ENCODE data around the gene CNTN2. TPM values are rescaled to one million over a fixed set of nuclear protein-coding genes. Genes with fewer than 3 reads are reported as not detected.

CNTN2 gene
- polyA plus RNA-seq, 1 donor (not counting 4 experiments of a cell fraction or from before 2014, with no cell fraction given): not detected

- no peak overlapping the region for H3K4me3 ChIP-seq (ENCODE audit: control insufficient read depth in 2 of 3, extremely low read depth in 1 of 3, insufficient read depth in 2 of 3, low read depth in 1 of 3, low read length in 3 of 3)
- H3K27me3 ChIP-seq (ENCODE audit: control insufficient read depth, extremely low read depth, insufficient read depth, low read length): no peaks in the 10 kb centered on the region
- peaks cover 2% of the 10 kb centered on the region for H3K79me2 ChIP-seq (ENCODE audit: control insufficient read depth, insufficient read depth, low read length)
- no peak for FAIRE-seq
- no peaks in the 10 kb centered on the region for H4K20me1 ChIP-seq (ENCODE audit: control insufficient read depth, extremely low read depth, insufficient read depth, low read length)
- no peaks in the 10 kb centered on the region for H3K9me1 ChIP-seq (ENCODE audit: control insufficient read depth, extremely low read depth, insufficient read depth, low read length)
- no peaks in the 10 kb centered on the region for H3K9me3 ChIP-seq (ENCODE audit: control insufficient read depth, low read depth, low read length)
- H3K27ac ChIP-seq (ENCODE audit: control insufficient read depth, insufficient read depth, low read length): no peak overlapping the region
- H3K9ac ChIP-seq (ENCODE audit: control insufficient read depth, extremely low read depth, insufficient read depth, low read length): no peak overlapping the region
- H3K4me2 ChIP-seq (ENCODE audit: control insufficient read depth, extremely low read depth, insufficient read depth, low read depth, low read length): no peak overlapping the region
- dilution Hi-C loops (cut with MboI; ENCODE audit: extremely low pct_ligation_motif_present, low sequenced_read_pairs): no loop called here
- TF ChIP-seq CTCF (optimal IDR thresholded peaks at IDR 0.05 in 1 of 3, IDR thresholded peaks at IDR 0.05 in 1 of 3, conservative IDR thresholded peaks at IDR 0.05 in 1 of 3; ENCODE audit: extremely low read depth in 1 of 3, insufficient read depth in 2 of 3, low read length in 3 of 3): no peak
- no peak for TF ChIP-seq EZH2 (IDR thresholded peaks at IDR 0.05; ENCODE audit: low read length)
- H2AFZ ChIP-seq (ENCODE audit: control insufficient read depth, low read length): no peak overlapping the region
- H3K4me1 ChIP-seq (ENCODE audit: control insufficient read depth, extremely low read depth, insufficient read depth, low read length): no peaks in the 10 kb centered on the region
- DNase-seq (ENCODE audit: low read depth, low spot score): no peak
- peaks cover 2 to 11% of the 10 kb centered on the region in 2 experiments for H3K36me3 ChIP-seq (ENCODE audit: control insufficient read depth in 2 of 2, extremely low read depth in 1 of 2, insufficient read depth in 2 of 2, low read length in 2 of 2)
Measured at GRCh38 chr1:205109269-205109668, 66.3 kb downstream of the CNTN2 start.

- dilution Hi-C loops (cut with MboI; ENCODE audit: extremely low pct_ligation_motif_present, low sequenced_read_pairs): no loop called here
- FAIRE-seq (no peak), DNase-seq (ENCODE audit: low read depth, low spot score) (no peak)
- Histone ChIP-seq H3K79me2 (ENCODE audit: control insufficient read depth, insufficient read depth, low read length) (peaks cover 2% of the 10 kb centered on the region), H3K9me1 (ENCODE audit: control insufficient read depth, extremely low read depth, insufficient read depth, low read length) (no peaks in the 10 kb centered on the region), H3K9me3 (ENCODE audit: control insufficient read depth, low read depth, low read length) (no peaks in the 10 kb centered on the region), H3K9ac (ENCODE audit: control insufficient read depth, extremely low read depth, insufficient read depth, low read length) (no peak overlapping the region), H3K4me3 (ENCODE audit: control insufficient read depth in 2 of 3, extremely low read depth in 1 of 3, insufficient read depth in 2 of 3, low read depth in 1 of 3, low read length in 3 of 3) (no peak overlapping the region), H3K4me2 (ENCODE audit: control insufficient read depth, extremely low read depth, insufficient read depth, low read depth, low read length) (no peak overlapping the region), H4K20me1 (ENCODE audit: control insufficient read depth, extremely low read depth, insufficient read depth, low read length) (no peaks in the 10 kb centered on the region), H3K36me3 (ENCODE audit: control insufficient read depth in 2 of 2, extremely low read depth in 1 of 2, insufficient read depth in 2 of 2, low read length in 2 of 2) (peaks cover 0 to 11% of the 10 kb centered on the region in 2 experiments), H3K27me3 (ENCODE audit: control insufficient read depth, extremely low read depth, insufficient read depth, low read length) (no peaks in the 10 kb centered on the region), H3K4me1 (ENCODE audit: control insufficient read depth, extremely low read depth, insufficient read depth, low read length) (no peaks in the 10 kb centered on the region), H2AFZ (ENCODE audit: control insufficient read depth, low read length) (no peak overlapping the region), H3K27ac (ENCODE audit: control insufficient read depth, insufficient read depth, low read length) (no peak overlapping the region)
- TF ChIP-seq EZH2 (IDR thresholded peaks at IDR 0.05; ENCODE audit: low read length): no peak
Measured at GRCh38 chr1:205109711-205110110, 66.7 kb downstream of the CNTN2 start.

GRCh38 chr1:205111354-205111753, 68.3 kb downstream of the CNTN2 start:
- Histone ChIP-seq H3K79me2 (ENCODE audit: control insufficient read depth, insufficient read depth, low read length) (peaks cover 5% of the 10 kb centered on the region), H3K27me3 (ENCODE audit: control insufficient read depth, extremely low read depth, insufficient read depth, low read length) (no peaks in the 10 kb centered on the region), H3K9me3 (ENCODE audit: control insufficient read depth, low read depth, low read length) (no peaks in the 10 kb centered on the region), H3K36me3 (ENCODE audit: control insufficient read depth in 2 of 2, extremely low read depth in 1 of 2, insufficient read depth in 2 of 2, low read length in 2 of 2) (peaks cover 0 to 4% of the 10 kb centered on the region in 2 experiments), H3K4me1 (ENCODE audit: control insufficient read depth, extremely low read depth, insufficient read depth, low read length) (no peaks in the 10 kb centered on the region), H3K4me2 (ENCODE audit: control insufficient read depth, extremely low read depth, insufficient read depth, low read depth, low read length) (no peak overlapping the region), H3K4me3 (ENCODE audit: control insufficient read depth in 2 of 3, extremely low read depth in 1 of 3, insufficient read depth in 2 of 3, low read depth in 1 of 3, low read length in 3 of 3) (no peak overlapping the region), H4K20me1 (ENCODE audit: control insufficient read depth, extremely low read depth, insufficient read depth, low read length) (no peaks in the 10 kb centered on the region), H3K27ac (ENCODE audit: control insufficient read depth, insufficient read depth, low read length) (no peak overlapping the region), H3K9ac (ENCODE audit: control insufficient read depth, extremely low read depth, insufficient read depth, low read length) (no peak overlapping the region), H2AFZ (ENCODE audit: control insufficient read depth, low read length) (no peak overlapping the region), H3K9me1 (ENCODE audit: control insufficient read depth, extremely low read depth, insufficient read depth, low read length) (no peaks in the 10 kb centered on the region)
- DNase-seq (ENCODE audit: low read depth, low spot score): no peak
- dilution Hi-C loops (cut with MboI; ENCODE audit: extremely low pct_ligation_motif_present, low sequenced_read_pairs): no loop called here
- FAIRE-seq: no peak
- TF ChIP-seq CTCF (optimal IDR thresholded peaks at IDR 0.05 in 1 of 3, IDR thresholded peaks at IDR 0.05 in 1 of 3, conservative IDR thresholded peaks at IDR 0.05 in 1 of 3; ENCODE audit: extremely low read depth in 1 of 3, insufficient read depth in 2 of 3, low read length in 3 of 3): no peak
- no peak for TF ChIP-seq EZH2 (IDR thresholded peaks at IDR 0.05; ENCODE audit: low read length)
